AG04449 (cell line): ENCODE results near the gene ACKR2.

Source experiments
- CTCF ChIA-PET: fragments of 350-600 bp; formaldehyde crosslinking; extraction: SDS; loops from one replicate; lab custom pipeline; 2021; ENCODE audit warnings: antibody characterized with exemption; lab: Yijun Ruan, JAX
- POLR2A ChIA-PET: fragments of 400-600, 350-600 bp; formaldehyde crosslinking; extraction: SDS; loops from one replicate; lab custom pipeline; 2020; ENCODE audit warnings: antibody characterized with exemption, inconsistent platforms; lab: Yijun Ruan, JAX
- DNase-seq: peaks from one replicate; pipeline ENCODE4 v3.0.0-alpha.2; 2010; ENCODE audit warnings: low read depth, low spot score
- H3K4me3 ChIP-seq: 2 replicates; pipeline ENCODE4 v1.5.1; 2011; ENCODE audit warnings: low read depth, mild to moderate bottlenecking, control low read depth, low read length
- CTCF ChIP-seq: IDR thresholded peaks from one replicate; pipeline ENCODE4 v1.5.1; 2011; ENCODE audit warnings: mild to moderate bottlenecking, moderate library complexity, low read length, control low read depth, inconsistent platforms; ENCODE audit not compliant: insufficient read depth; ENCODE audit errors: missing control alignments

ACKR2 gene

GRCh38 chr3:42809202-42809601 is at the start of gene ACKR2:
Gene ACKR2 (plus strand): TSS chr3:42809445. CDS start chr3:42864503, 55,058 bp downstream.
- DNase-seq: no peak
- no peak for TF ChIP-seq CTCF
- POLR2A ChIA-PET: no interaction called here
- H3K4me3 ChIP-seq: no peak within 1 kb of the TSS
- CTCF ChIA-PET: interaction anchor here (0.5 kb wide), 1 partner anchor 195 kb away, joined by 3 read pairs; no protein-coding TSS in a partner anchor

GRCh38 chr3:42762046-42762724 is 47.1 kb upstream of the ACKR2 start:
- CTCF ChIA-PET: interaction anchor here (1.1 to 2.4 kb wide), 6 partner anchors 10 to 77 kb away, joined by 3 to 15 read pairs (median 4); no protein-coding TSS in a partner anchor
- DNase-seq: no peak
- TF ChIP-seq CTCF: no peak
- no peak overlapping the region for H3K4me3 ChIP-seq
- POLR2A ChIA-PET: no interaction called here

GRCh38 chr3:42763021-42763420 is 46.2 kb upstream of the ACKR2 start:
- DNase-seq: no peak
- ChIA-PET POLR2A (no interaction called here), CTCF (interaction anchor here (1.1 to 2.4 kb wide), 3 partner anchors 13 to 77 kb away, joined by 3 to 15 read pairs (median 5); no protein-coding TSS in a partner anchor)
- H3K4me3 ChIP-seq: no peak overlapping the region
- TF ChIP-seq CTCF: no peak

- no peak for TF ChIP-seq CTCF
- CTCF ChIA-PET: interaction anchor here (1.7 kb wide), 1 partner anchor 8 kb away, joined by 3 read pairs; no protein-coding TSS in a partner anchor
- H3K4me3 ChIP-seq: no peak overlapping the region
- DNase-seq: no peak
- POLR2A ChIA-PET: no interaction called here
Measured at GRCh38 chr3:42764115-42764514, 45.1 kb upstream of the ACKR2 start.

- no peak overlapping the region for H3K4me3 ChIP-seq
- TF ChIP-seq CTCF: no peak
- ChIA-PET CTCF (interaction anchor here (1.7 kb wide), 1 partner anchor 9 kb away, joined by 3 read pairs; no protein-coding TSS in a partner anchor), POLR2A (no interaction called here)
- no peak for DNase-seq
Measured at GRCh38 chr3:42764561-42765295, 44.5 kb upstream of the ACKR2 start.
